Stimulated activated naive CD8-positive, alpha-beta T cell treated with anti-CD3 and anti-CD28 coated beads, Interleukin-15, Interleukin-2, amounts not matched to agents 100 ng/mL and 50 ng/mL, for 24 hours (primary cell): ENCODE data around the gene KRTAP10-7.
"Not testable (repeated sequence)": the region's sequence is repeated elsewhere in the genome, so short reads cannot be mapped to it uniquely, and the experiment has no call there.

Experiments used
- H3K27ac Mint-ChIP-seq: one replicate; pipeline ENCODE4 v1.8.0; 2021; ENCODE audit warnings: mild to moderate bottlenecking, mixed read lengths
- H3K27me3 Mint-ChIP-seq: one replicate; pipeline ENCODE4 v1.8.0; 2021; ENCODE audit warnings: mixed read lengths
- H3K36me3 Mint-ChIP-seq: one replicate; pipeline ENCODE4 v1.8.0; 2021; ENCODE audit warnings: low read depth, mixed read lengths
- H3K4me1 Mint-ChIP-seq: one replicate; pipeline ENCODE4 v1.8.0; 2021; ENCODE audit warnings: low read depth, mixed read lengths
- H3K4me3 Mint-ChIP-seq: one replicate; pipeline ENCODE4 v1.8.0; 2021; ENCODE audit warnings: mild to moderate bottlenecking, mixed read lengths
- H3K9me3 Mint-ChIP-seq: one replicate; pipeline ENCODE4 v1.8.0; 2021; ENCODE audit warnings: mixed read lengths

Gene KRTAP10-7

GRCh38 chr21:44638506-44639330, 38.3 kb downstream of the KRTAP10-7 start:
- not testable (repeated sequence) for H3K4me3 Mint-ChIP-seq, H3K27me3 Mint-ChIP-seq, H3K27ac Mint-ChIP-seq, H3K36me3 Mint-ChIP-seq, H3K4me1 Mint-ChIP-seq
- H3K9me3 Mint-ChIP-seq: peaks cover 31% of the 10 kb centered on the region

- Mint-ChIP-seq H3K27me3 (peaks cover 3% of the 10 kb centered on the region), H3K9me3 (peaks cover 36% of the 10 kb centered on the region), H3K4me1 (no peaks in the 10 kb centered on the region), H3K27ac (no peak overlapping the region), H3K36me3 (peaks cover 1% of the 10 kb centered on the region), H3K4me3 (no peak overlapping the region)
Observed at GRCh38 chr21:44639331-44639655, 38.9 kb downstream of the KRTAP10-7 start.

- Mint-ChIP-seq H3K27ac (no peak overlapping the region), H3K36me3 (peaks cover 10% of the 10 kb centered on the region), H3K4me3 (no peak overlapping the region), H3K9me3 (peaks cover 46% of the 10 kb centered on the region), H3K4me1 (no peaks in the 10 kb centered on the region), H3K27me3 (peaks cover 3% of the 10 kb centered on the region)
Observed at GRCh38 chr21:44640761-44641160, 40.4 kb downstream of the KRTAP10-7 start.

GRCh38 chr21:44643741-44644310, 43.4 kb downstream of the KRTAP10-7 start:
- Mint-ChIP-seq H3K27ac (no peak overlapping the region), H3K27me3 (peaks cover 3% of the 10 kb centered on the region), H3K4me1 (no peaks in the 10 kb centered on the region), H3K9me3 (peaks cover 46% of the 10 kb centered on the region), H3K4me3 (no peak overlapping the region), H3K36me3 (peaks cover 10% of the 10 kb centered on the region)

- Mint-ChIP-seq H3K27me3 (peaks cover 3% of the 10 kb centered on the region), H3K4me1 (no peaks in the 10 kb centered on the region), H3K9me3 (peaks cover 45% of the 10 kb centered on the region), H3K4me3 (no peak overlapping the region), H3K36me3 (peaks cover 10% of the 10 kb centered on the region), H3K27ac (no peak overlapping the region)
Observed at GRCh38 chr21:44644878-44645277, 44.5 kb downstream of the KRTAP10-7 start.

- H3K27ac Mint-ChIP-seq, H3K27me3 Mint-ChIP-seq, H3K4me1 Mint-ChIP-seq, H3K4me3 Mint-ChIP-seq: not testable (repeated sequence)
- Mint-ChIP-seq H3K9me3 (peaks cover 31% of the 10 kb centered on the region), H3K36me3 (peaks cover 10% of the 10 kb centered on the region)
Observed at GRCh38 chr21:44646366-44647221, 46.2 kb downstream of the KRTAP10-7 start, which contains the start of gene KRTAP10-11. Gene KRTAP10-11 (plus strand): TSS chr21:44646414. CDS start chr21:44646459, 45 bp downstream.

GRCh38 chr21:44647222-44647552, 46.8 kb downstream of the KRTAP10-7 start:
- Mint-ChIP-seq H3K9me3 (peaks cover 28% of the 10 kb centered on the region), H3K27ac (no peak overlapping the region), H3K4me1 (no peaks in the 10 kb centered on the region), H3K36me3 (peaks cover 10% of the 10 kb centered on the region), H3K27me3 (no peaks in the 10 kb centered on the region), H3K4me3 (no peak overlapping the region)

GRCh38 chr21:44648557-44649311, 48.3 kb downstream of the KRTAP10-7 start:
- Mint-ChIP-seq H3K4me3 (no peak overlapping the region), H3K9me3 (peaks cover 15% of the 10 kb centered on the region), H3K27ac (no peak overlapping the region), H3K4me1 (peaks cover 2% of the 10 kb centered on the region), H3K27me3 (no peaks in the 10 kb centered on the region), H3K36me3 (peaks cover 10% of the 10 kb centered on the region)

- no peaks in the 10 kb centered on the region for H3K27me3 Mint-ChIP-seq
- H3K27ac Mint-ChIP-seq: no peak overlapping the region
- peaks cover 11% of the 10 kb centered on the region for H3K4me1 Mint-ChIP-seq
- H3K9me3 Mint-ChIP-seq: peaks cover 6% of the 10 kb centered on the region
- peaks cover 5% of the 10 kb centered on the region for H3K36me3 Mint-ChIP-seq
- no peak overlapping the region for H3K4me3 Mint-ChIP-seq
Observed at GRCh38 chr21:44649521-44650100, 49.2 kb downstream of the KRTAP10-7 start.

GRCh38 chr21:44650265-44650972, 50.0 kb downstream of the KRTAP10-7 start:
- Mint-ChIP-seq H3K27ac (no peak overlapping the region), H3K9me3 (no peaks in the 10 kb centered on the region), H3K4me1 (peaks cover 18% of the 10 kb centered on the region), H3K4me3 (no peak overlapping the region), H3K36me3 (no peaks in the 10 kb centered on the region), H3K27me3 (no peaks in the 10 kb centered on the region)

GRCh38 chr21:44650973-44651675, 50.7 kb downstream of the KRTAP10-7 start:
- no peak overlapping the region for H3K4me3 Mint-ChIP-seq
- H3K27ac Mint-ChIP-seq: no peak overlapping the region
- H3K27me3 Mint-ChIP-seq: no peaks in the 10 kb centered on the region
- peaks cover 3% of the 10 kb centered on the region for H3K9me3 Mint-ChIP-seq
- peaks cover 24% of the 10 kb centered on the region for H3K4me1 Mint-ChIP-seq
- peaks cover 1% of the 10 kb centered on the region for H3K36me3 Mint-ChIP-seq
